Epithelial cell of proximal tubule (primary cell): ENCODE data around the gene ZSWIM8. TPM values are rescaled to one million over a fixed set of nuclear protein-coding genes. Genes with fewer than 3 reads are reported as not detected.

Experiments
- DNase-seq: peaks from one replicate; pipeline ENCODE4 v3.0.0-alpha.2; 2011; ENCODE audit warnings: low read depth
- H3K4me3 ChIP-seq: 2 replicates; pipeline ENCODE4 v1.5.1; 2011; ENCODE audit warnings: low read depth, mild to moderate bottlenecking, low read length
- total RNA-seq: library from RNA; depleted of rRNA; stranded (reverse); fragments of >200 nt; gene quantifications from 2 replicates; pipeline ENCODE4 v1.2.3, GENCODE V29; 2015
- TF ChIP-seq, protein P1 (sequence below): conservative IDR thresholded peaks from 2 replicates; pipeline ENCODE4 v1.5.1; 2012; ENCODE audit warnings: low read depth, mild to moderate bottlenecking, low read length

Gene ZSWIM8
- total RNA-seq, 1 donor from 2014 or later: 40.3 TPM

- H3K4me3 ChIP-seq: peak overlapping the region; percentile 63
- no peak for DNase-seq
- TF ChIP-seq, protein P1, sequence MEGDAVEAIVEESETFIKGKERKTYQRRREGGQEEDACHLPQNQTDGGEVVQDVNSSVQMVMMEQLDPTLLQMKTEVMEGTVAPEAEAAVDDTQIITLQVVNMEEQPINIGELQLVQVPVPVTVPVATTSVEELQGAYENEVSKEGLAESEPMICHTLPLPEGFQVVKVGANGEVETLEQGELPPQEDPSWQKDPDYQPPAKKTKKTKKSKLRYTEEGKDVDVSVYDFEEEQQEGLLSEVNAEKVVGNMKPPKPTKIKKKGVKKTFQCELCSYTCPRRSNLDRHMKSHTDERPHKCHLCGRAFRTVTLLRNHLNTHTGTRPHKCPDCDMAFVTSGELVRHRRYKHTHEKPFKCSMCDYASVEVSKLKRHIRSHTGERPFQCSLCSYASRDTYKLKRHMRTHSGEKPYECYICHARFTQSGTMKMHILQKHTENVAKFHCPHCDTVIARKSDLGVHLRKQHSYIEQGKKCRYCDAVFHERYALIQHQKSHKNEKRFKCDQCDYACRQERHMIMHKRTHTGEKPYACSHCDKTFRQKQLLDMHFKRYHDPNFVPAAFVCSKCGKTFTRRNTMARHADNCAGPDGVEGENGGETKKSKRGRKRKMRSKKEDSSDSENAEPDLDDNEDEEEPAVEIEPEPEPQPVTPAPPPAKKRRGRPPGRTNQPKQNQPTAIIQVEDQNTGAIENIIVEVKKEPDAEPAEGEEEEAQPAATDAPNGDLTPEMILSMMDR: no peak
Observed at GRCh38 chr10:73773152-73773879, 12.1 kb upstream of the ZSWIM8 start.

DNA sequence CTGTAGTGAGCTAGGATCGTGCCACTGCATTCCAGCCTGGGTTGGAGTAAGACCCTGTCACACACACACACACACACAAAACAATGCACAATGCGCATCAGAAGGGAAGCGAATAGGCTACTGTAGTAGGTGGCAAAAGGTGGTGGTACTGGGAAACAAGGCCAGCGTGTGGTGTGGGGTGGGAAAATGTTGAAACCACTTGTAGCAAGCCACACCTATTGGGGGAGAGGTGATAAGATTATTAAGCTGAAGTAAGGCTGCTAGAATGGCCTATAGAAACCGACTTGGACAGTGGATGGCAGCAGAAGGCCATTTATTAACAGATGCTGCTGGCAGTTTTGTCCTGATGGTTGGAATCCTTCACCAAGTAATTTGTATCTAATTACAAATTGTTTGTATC is 10.8 kb upstream of the ZSWIM8 start:
- no peak for DNase-seq
- peak overlapping the region; percentile 63 for H3K4me3 ChIP-seq
- TF ChIP-seq, protein P1: peak; percentile 19

DNA sequence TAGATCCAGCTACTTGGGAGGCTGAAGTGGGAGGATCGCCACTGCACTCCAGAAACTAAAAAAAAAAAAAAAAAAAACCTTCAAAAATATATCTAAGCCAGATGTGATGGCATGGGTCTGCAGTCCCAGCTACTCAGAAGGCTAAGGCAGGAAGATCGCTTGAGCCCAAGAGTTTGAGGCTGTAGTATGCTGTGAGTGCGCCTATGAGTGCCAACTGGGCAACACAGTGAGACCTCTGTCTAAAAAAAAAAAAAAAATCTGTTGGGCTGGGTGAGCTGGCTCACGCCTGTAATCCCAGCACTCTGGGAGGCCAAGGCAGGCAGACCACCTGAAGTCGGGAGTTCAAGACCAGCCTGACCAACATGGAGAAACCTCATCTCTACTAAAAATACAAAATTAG is 6.4 kb upstream of the ZSWIM8 start:
- TF ChIP-seq, protein P1: no peak
- H3K4me3 ChIP-seq: no peak overlapping the region
- no peak for DNase-seq

- TF ChIP-seq, protein P1: no peak
- no peak overlapping the region for H3K4me3 ChIP-seq
- DNase-seq: no peak
Observed at GRCh38 chr10:73779539-73780197, 5.7 kb upstream of the ZSWIM8 start.

GRCh38 chr10:73780301-73780700 is 5.1 kb upstream of the ZSWIM8 start:
- TF ChIP-seq, protein P1: no peak
- DNase-seq: no peak
- H3K4me3 ChIP-seq: no peak overlapping the region

DNA sequence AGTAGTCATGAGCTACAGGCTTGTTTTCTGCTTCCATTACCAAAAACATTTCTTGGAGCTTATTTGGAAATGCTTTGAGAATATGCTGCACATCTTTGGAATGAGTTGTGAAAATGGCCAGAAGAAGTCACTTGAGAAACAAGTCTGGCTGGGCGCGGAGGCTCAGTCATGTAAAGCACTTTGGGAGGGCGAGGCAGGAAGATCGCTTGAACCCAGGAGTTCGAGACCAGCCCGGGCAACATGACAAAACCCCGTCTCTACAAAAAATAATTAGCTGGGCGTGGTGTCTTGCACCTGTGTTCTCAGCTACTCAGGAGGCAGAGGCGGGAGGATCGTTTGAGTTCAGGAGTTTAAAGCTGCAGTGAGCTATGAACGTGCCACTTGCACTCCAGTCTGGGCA is 4.4 kb upstream of the ZSWIM8 start:
- DNase-seq: no peak
- peak overlapping the region; percentile 77 for H3K4me3 ChIP-seq
- TF ChIP-seq, protein P1: no peak

DNA sequence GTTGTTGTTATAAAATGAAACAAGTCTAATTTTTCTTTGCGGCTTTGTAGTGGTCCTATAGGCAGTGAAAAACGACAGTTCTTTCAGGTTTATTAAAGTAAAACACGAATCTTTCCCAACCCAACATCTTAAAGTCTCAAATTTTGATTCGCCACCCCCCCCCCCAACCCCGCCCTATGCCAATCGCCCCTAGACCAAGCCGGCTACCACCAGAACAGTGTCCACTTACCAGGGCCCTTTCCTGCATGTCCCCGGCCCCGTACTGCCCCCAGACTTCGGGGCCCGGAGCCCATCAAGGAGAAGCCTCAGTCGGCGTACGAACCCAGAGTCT is 3.9 kb upstream of the ZSWIM8 start:
- no peak for DNase-seq
- TF ChIP-seq, protein P1: no peak
- H3K4me3 ChIP-seq: peak overlapping the region; percentile 77
